OCI-LY1 (cell line): ENCODE measurements around the gene DCHS1.

Source experiments
- CTCF ChIP-seq: fragments of 200-600 bp; sonication (generic), shearing (Covaris generic); IDR thresholded peaks from 2 replicates; pipeline ENCODE4 v1.5.1; 2017; ENCODE audit warnings: mild to moderate bottlenecking, antibody characterized with exemption, low read length, moderate library complexity, mixed read lengths
- EZH2 ChIP-seq: fragments of 200-600 bp; sonication (generic), shearing (Covaris generic); IDR thresholded peaks from 2 replicates; pipeline ENCODE4 v1.8.0; 2017; ENCODE audit warnings: borderline replicate concordance, mixed run types, mild to moderate bottlenecking, antibody characterized with exemption, low read length, moderate library complexity, mixed read lengths

DNA sequence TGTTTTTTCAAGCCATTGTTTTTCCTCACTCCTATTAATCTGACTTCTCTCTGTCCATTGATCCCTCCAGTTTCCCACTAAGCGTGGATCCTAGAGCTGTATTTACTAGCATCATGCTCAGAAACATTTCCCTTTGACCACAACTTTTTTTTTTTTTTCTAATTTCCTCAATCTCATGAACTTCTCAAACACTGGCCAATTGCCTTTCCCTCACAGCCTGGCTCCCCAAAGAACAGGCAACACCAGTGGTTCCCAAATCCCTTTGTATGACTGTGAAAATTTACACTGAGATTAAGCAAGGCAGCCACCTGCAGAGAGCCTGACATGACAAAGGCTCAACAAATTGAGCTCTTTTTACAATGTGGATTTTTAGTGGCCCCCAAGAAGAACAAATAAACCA lies 35.0 kb downstream of the DCHS1 start:
- no peak for TF ChIP-seq CTCF
- no peak for TF ChIP-seq EZH2
